Endothelial cell (in vitro differentiated cells): Measurements from ENCODE around the gene GSN. TPM values are rescaled to one million over a fixed set of nuclear protein-coding genes. Genes with fewer than 3 reads are reported as not detected.

ENCODE experiments used
- DNase-seq: peaks from one replicate; pipeline ENCODE4 v3.0.0; 2021; ENCODE audit warnings: low spot score
- H3K27ac Mint-ChIP-seq: one replicate; pipeline ENCODE4 v1.8.0; 2021; ENCODE audit warnings: mixed read lengths, inconsistent platforms; ENCODE audit not compliant: unreplicated experiment
- H3K27me3 Mint-ChIP-seq: one replicate; pipeline ENCODE4 v1.8.0; 2021; ENCODE audit warnings: mild to moderate bottlenecking, moderate library complexity, mixed read lengths, inconsistent platforms; ENCODE audit not compliant: unreplicated experiment
- H3K36me3 Mint-ChIP-seq: one replicate; pipeline ENCODE4 v1.8.0; 2021; ENCODE audit warnings: mild to moderate bottlenecking, low read depth, mixed read lengths, inconsistent platforms; ENCODE audit not compliant: unreplicated experiment
- H3K4me1 Mint-ChIP-seq: one replicate; pipeline ENCODE4 v1.8.0; 2021; ENCODE audit warnings: mild to moderate bottlenecking, mixed read lengths, inconsistent platforms; ENCODE audit not compliant: unreplicated experiment
- H3K4me3 Mint-ChIP-seq: one replicate; pipeline ENCODE4 v1.8.0; 2021; ENCODE audit warnings: mild to moderate bottlenecking, mixed read lengths, inconsistent platforms; ENCODE audit not compliant: unreplicated experiment
- H3K9me3 Mint-ChIP-seq: one replicate; pipeline ENCODE4 v1.8.0; 2021; ENCODE audit warnings: mixed read lengths, inconsistent platforms; ENCODE audit not compliant: unreplicated experiment
- total RNA-seq: library from RNA; stranded (reverse); fragmentation: NEBNext Ultra II Directional; extraction: Animal tissue kit (Norgen Biotek cat#: 25700); gene quantifications from one replicate; pipeline ENCODE4 v1.2.1, GENCODE V29; 2021; ENCODE audit not compliant: unreplicated experiment
- TF ChIP-seq, protein P1 (sequence below): fragments of 200-600 bp; sonication (generic); IDR thresholded peaks from one replicate; pipeline ENCODE4 v1.5.0; 2021; ENCODE audit warnings: antibody characterized with exemption; ENCODE audit not compliant: unreplicated experiment

The GSN gene
- total RNA-seq, 1 donor from 2014 or later = 205 TPM

DNA sequence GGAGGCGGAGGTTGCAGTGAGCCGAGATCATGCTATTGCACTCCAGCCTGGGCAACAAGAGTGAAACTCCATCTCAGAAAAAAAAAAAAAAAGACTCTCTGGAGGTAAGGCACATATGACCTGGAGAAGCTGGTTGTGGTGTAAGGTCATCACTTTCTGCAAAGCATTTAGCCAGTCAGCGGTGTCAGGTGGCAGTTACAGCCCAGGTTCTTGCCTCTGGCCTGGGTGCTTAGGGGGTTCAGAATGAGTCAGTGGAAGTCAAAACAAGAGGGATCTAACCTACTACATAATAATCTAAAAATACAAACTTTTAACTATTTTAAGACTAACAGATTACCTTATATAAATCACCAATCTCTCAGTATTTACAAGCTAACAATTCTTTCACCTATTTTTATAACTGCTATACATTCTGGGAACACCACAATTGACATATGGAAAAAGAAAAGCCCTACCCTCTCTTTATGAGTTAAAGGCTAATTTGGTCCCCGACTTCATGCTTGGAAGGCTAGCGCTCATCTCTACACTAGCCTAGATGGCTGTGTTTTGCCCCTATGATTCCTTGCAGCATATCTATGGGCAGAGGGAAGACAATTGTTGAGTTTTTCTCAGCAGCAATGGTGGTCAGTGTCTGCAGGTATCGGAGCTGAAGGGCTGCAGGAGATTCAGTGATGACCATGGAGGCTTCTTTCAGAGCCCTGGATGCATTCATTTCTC, 72.9 kb downstream of the GSN start:
- DNase-seq = no peak
- Mint-ChIP-seq H3K9me3 (no peaks in the 10 kb centered on the region), H3K27ac (no peak overlapping the region), H3K4me3 (no peak overlapping the region), H3K4me1 (no peaks in the 10 kb centered on the region), H3K27me3 (no peaks in the 10 kb centered on the region), H3K36me3 (no peaks in the 10 kb centered on the region)
- TF ChIP-seq, protein P1, sequence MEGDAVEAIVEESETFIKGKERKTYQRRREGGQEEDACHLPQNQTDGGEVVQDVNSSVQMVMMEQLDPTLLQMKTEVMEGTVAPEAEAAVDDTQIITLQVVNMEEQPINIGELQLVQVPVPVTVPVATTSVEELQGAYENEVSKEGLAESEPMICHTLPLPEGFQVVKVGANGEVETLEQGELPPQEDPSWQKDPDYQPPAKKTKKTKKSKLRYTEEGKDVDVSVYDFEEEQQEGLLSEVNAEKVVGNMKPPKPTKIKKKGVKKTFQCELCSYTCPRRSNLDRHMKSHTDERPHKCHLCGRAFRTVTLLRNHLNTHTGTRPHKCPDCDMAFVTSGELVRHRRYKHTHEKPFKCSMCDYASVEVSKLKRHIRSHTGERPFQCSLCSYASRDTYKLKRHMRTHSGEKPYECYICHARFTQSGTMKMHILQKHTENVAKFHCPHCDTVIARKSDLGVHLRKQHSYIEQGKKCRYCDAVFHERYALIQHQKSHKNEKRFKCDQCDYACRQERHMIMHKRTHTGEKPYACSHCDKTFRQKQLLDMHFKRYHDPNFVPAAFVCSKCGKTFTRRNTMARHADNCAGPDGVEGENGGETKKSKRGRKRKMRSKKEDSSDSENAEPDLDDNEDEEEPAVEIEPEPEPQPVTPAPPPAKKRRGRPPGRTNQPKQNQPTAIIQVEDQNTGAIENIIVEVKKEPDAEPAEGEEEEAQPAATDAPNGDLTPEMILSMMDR = no peak

DNA sequence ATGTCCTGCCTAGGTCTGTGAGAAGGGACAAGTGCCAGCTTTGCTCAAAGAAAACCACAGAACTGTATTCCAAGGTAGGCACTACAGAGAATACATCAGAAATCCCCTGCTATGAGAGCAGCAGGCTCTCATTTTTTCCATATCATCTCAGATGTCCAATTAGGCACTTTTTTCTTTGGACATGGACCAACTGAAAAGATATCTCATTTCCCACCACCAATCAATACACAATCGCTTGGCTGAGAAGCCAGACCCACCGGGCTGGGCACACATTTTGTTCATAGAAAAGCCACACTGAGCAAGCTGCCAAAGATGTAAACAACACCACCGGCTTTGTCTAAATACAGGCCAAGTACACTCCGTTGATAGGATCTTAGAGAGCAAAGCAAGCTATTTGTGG, 76.2 kb downstream of the GSN start:
- H3K4me3 Mint-ChIP-seq = no peak overlapping the region
- no peaks in the 10 kb centered on the region for H3K27me3 Mint-ChIP-seq
- H3K9me3 Mint-ChIP-seq = no peaks in the 10 kb centered on the region
- no peak overlapping the region for H3K27ac Mint-ChIP-seq
- H3K4me1 Mint-ChIP-seq = no peaks in the 10 kb centered on the region
- DNase-seq = no peak
- no peaks in the 10 kb centered on the region for H3K36me3 Mint-ChIP-seq
- TF ChIP-seq, protein P1 = no peak

DNA sequence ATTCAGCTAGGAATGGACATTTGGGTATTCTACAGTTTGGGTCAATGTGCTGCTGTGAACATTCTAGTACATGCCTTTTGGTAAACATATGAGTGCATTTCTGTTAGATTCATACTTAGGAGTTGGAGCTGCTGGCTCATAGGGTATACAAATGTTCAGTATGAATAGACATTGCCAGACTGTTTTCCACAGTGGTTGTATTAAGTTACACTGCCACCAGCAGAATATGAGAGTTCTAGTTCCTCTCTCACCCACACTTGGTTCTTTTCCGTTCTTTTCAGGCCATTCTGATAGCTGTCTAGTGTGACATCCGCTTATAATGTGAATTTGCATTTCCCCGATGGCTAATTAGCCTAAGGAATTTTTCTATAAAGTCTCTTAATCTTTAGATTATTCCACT, 77.1 kb downstream of the GSN start:
- Mint-ChIP-seq H3K4me3 (no peak overlapping the region), H3K27me3 (no peaks in the 10 kb centered on the region), H3K9me3 (no peaks in the 10 kb centered on the region), H3K36me3 (no peaks in the 10 kb centered on the region), H3K4me1 (no peaks in the 10 kb centered on the region), H3K27ac (no peak overlapping the region)
- TF ChIP-seq, protein P1 = no peak
- no peak for DNase-seq

DNA sequence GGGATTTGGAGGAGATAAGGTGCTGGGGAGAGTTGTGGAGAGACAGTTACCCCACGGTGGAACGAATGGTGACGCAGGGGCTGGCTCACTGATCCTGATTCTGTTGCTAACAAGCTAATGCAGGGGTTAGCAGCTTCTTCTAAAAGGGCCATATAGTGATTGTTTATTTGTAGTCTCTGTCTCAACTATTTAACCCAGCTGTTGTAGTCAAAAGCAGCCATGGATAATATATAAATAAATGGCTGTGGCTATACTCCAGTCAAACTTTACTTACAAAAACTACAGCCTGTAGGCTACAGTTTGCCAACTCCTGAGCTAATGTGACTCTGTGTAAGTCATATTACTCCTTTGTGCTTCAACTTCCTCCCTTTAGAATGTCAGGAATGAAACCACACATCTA, 80.3 kb downstream of the GSN start:
- DNase-seq = no peak
- Mint-ChIP-seq H3K36me3 (no peaks in the 10 kb centered on the region), H3K4me1 (peaks cover 3% of the 10 kb centered on the region), H3K27me3 (no peaks in the 10 kb centered on the region), H3K27ac (no peak overlapping the region), H3K9me3 (no peaks in the 10 kb centered on the region), H3K4me3 (no peak overlapping the region)
- TF ChIP-seq, protein P1 = no peak

DNA sequence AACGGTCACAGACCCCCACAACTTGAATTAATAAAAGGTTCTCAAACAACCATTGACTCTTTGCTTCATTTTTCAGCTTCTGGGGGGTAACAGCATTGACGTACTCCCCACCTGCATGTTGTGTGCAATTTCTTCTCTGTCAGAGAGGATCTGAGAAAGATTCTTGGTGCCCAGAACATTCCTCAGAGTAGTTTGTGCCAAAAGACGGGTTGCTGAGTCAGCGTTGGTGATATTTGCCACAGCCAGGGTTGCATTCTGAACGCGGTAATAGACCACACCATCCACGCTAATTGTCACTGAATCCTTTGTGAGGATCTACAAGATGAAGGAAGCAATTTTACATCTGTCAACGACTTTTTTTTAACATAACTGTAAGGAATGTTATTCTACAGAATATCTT, 81.0 kb downstream of the GSN start:
- TF ChIP-seq, protein P1 = no peak
- H3K4me3 Mint-ChIP-seq = no peak overlapping the region
- no peak overlapping the region for H3K27ac Mint-ChIP-seq
- no peaks in the 10 kb centered on the region for H3K36me3 Mint-ChIP-seq
- no peaks in the 10 kb centered on the region for H3K27me3 Mint-ChIP-seq
- H3K9me3 Mint-ChIP-seq = no peaks in the 10 kb centered on the region
- no peak for DNase-seq
- H3K4me1 Mint-ChIP-seq = peaks cover 10% of the 10 kb centered on the region
